BLaER1 treated with 17β-estradiol and CSF1 and Interleukin-3, amounts not matched to agents 10 nM and 100 nM (cell line): ENCODE data around the gene PKNOX2.

Experiments
- H3K27ac ChIP-seq, 11 experiments: shearing (Covaris generic); formaldehyde crosslinking; 2 replicates each; pipeline ENCODE4 v1.8.1; 2022
- H3K27me3 ChIP-seq, 11 experiments: shearing (Covaris generic); formaldehyde crosslinking; 2 replicates each; pipeline ENCODE4 v1.8.1; 2022
- H3K36me3 ChIP-seq, 11 experiments: shearing (Covaris generic); formaldehyde crosslinking; 2 replicates each; pipeline ENCODE4 v1.8.1; 2022
- H3K4me1 ChIP-seq, 10 experiments: shearing (Covaris generic); formaldehyde crosslinking; 2 replicates each; pipeline ENCODE4 v1.8.1; 2022
- H3K4me2 ChIP-seq, 11 experiments: shearing (Covaris generic); formaldehyde crosslinking; 2 replicates each; pipeline ENCODE4 v1.8.1; 2022
- H3K4me3 ChIP-seq, 10 experiments: shearing (Covaris generic); formaldehyde crosslinking; 2 replicates each; pipeline ENCODE4 v1.8.1; 2022
- H3K9ac ChIP-seq, 11 experiments: shearing (Covaris generic); formaldehyde crosslinking; 2 replicates each; pipeline ENCODE4 v1.8.1; 2022
- H3K9me3 ChIP-seq, 11 experiments: shearing (Covaris generic); formaldehyde crosslinking; replicated peaks in 1 of 11; 2 replicates each; pipeline ENCODE4 v1.8.1; 2022
- H4K20me1 ChIP-seq, 11 experiments: shearing (Covaris generic); formaldehyde crosslinking; 2 replicates each; pipeline ENCODE4 v1.8.1; 2022
- Cebpa-rat ChIP-seq, 11 experiments: shearing (Covaris generic); IDR thresholded peaks; 2 replicates each; pipeline ENCODE4 v1.8.1; 2022

The PKNOX2 gene

GRCh38 chr11:125441648-125442410 lies 277.3 kb downstream of the PKNOX2 start:
- Histone ChIP-seq H4K20me1 (peaks cover 0 to 6% (median 0%) of the 10 kb centered on the region in 11 experiments; a peak in 1 of 22 replicates), H3K27ac (no peak overlapping the region), H3K4me1 (peaks cover 0 to 23% (median 0%) of the 10 kb centered on the region in 10 experiments; a peak in 6 of 20 replicates), H3K9me3 (no peaks in the 10 kb centered on the region), H3K9ac (no peak overlapping the region), H3K36me3 (peaks cover 0 to 56% (median 0%) of the 10 kb centered on the region in 11 experiments; a peak in 6 of 22 replicates), H3K27me3 (no peaks in the 10 kb centered on the region), H3K4me2 (no peak overlapping the region), H3K4me3 (no peak overlapping the region)
- TF ChIP-seq Cebpa-rat (IDR thresholded peaks at IDR 0.05), result no peak

GRCh38 chr11:125442946-125443345 lies 278.4 kb downstream of the PKNOX2 start:
- H4K20me1 ChIP-seq, result peaks cover 0 to 6% (median 0%) of the 10 kb centered on the region in 11 experiments; a peak in 1 of 22 replicates
- H3K9ac ChIP-seq, result no peak overlapping the region
- H3K36me3 ChIP-seq, result peaks cover 0 to 62% (median 0%) of the 10 kb centered on the region in 11 experiments; a peak in 6 of 22 replicates
- H3K27ac ChIP-seq, result no peak overlapping the region
- no peak overlapping the region for H3K4me3 ChIP-seq
- no peaks in the 10 kb centered on the region for H3K27me3 ChIP-seq
- H3K9me3 ChIP-seq, result no peaks in the 10 kb centered on the region
- TF ChIP-seq Cebpa-rat (IDR thresholded peaks at IDR 0.05), result no peak
- H3K4me1 ChIP-seq, result peaks cover 0 to 23% (median 0%) of the 10 kb centered on the region in 10 experiments; a peak in 6 of 20 replicates
- H3K4me2 ChIP-seq, result no peak overlapping the region

- H3K4me3 ChIP-seq, result no peak overlapping the region
- TF ChIP-seq Cebpa-rat (IDR thresholded peaks at IDR 0.05), result no peak
- peaks cover 0 to 67% (median 0%) of the 10 kb centered on the region in 11 experiments; a peak in 6 of 22 replicates for H3K36me3 ChIP-seq
- H3K4me1 ChIP-seq, result peaks cover 0 to 32% (median 0%) of the 10 kb centered on the region in 10 experiments; a peak in 6 of 20 replicates
- no peaks in the 10 kb centered on the region for H3K9me3 ChIP-seq
- H4K20me1 ChIP-seq, result peaks cover 0 to 6% (median 0%) of the 10 kb centered on the region in 11 experiments; a peak in 1 of 22 replicates
- H3K27me3 ChIP-seq, result no peaks in the 10 kb centered on the region
- H3K9ac ChIP-seq, result no peak overlapping the region
- no peak overlapping the region for H3K27ac ChIP-seq
- H3K4me2 ChIP-seq, result peak overlapping the region in 3 of 11 experiments; percentile 36 to 47 (median 40); a peak in 6 of 22 replicates
These were observed 279.3 kb downstream of the PKNOX2 start for GRCh38 chr11:125443767-125444311.

- no peaks in the 10 kb centered on the region for H3K27me3 ChIP-seq
- H3K4me3 ChIP-seq, result no peak overlapping the region
- no peak overlapping the region for H3K27ac ChIP-seq
- no peak overlapping the region for H3K4me2 ChIP-seq
- peaks cover 0 to 76% (median 0%) of the 10 kb centered on the region in 11 experiments; a peak in 6 of 22 replicates for H3K36me3 ChIP-seq
- peaks cover 0 to 6% (median 0%) of the 10 kb centered on the region in 11 experiments; a peak in 1 of 22 replicates for H4K20me1 ChIP-seq
- H3K9ac ChIP-seq, result no peak overlapping the region
- H3K4me1 ChIP-seq, result peaks cover 0 to 33% (median 0%) of the 10 kb centered on the region in 10 experiments; a peak in 6 of 20 replicates
- TF ChIP-seq Cebpa-rat (IDR thresholded peaks at IDR 0.05), result no peak
- no peaks in the 10 kb centered on the region for H3K9me3 ChIP-seq
These were observed 281.2 kb downstream of the PKNOX2 start for GRCh38 chr11:125445731-125446130.

GRCh38 chr11:125446279-125446678 lies 281.7 kb downstream of the PKNOX2 start:
- Histone ChIP-seq H4K20me1 (peaks cover 0 to 6% (median 0%) of the 10 kb centered on the region in 11 experiments; a peak in 1 of 22 replicates), H3K27ac (no peak overlapping the region), H3K27me3 (no peaks in the 10 kb centered on the region), H3K9me3 (no peaks in the 10 kb centered on the region), H3K4me1 (peaks cover under 1 to 37% (median 2%) of the 10 kb centered on the region in 10 experiments; a peak in 16 of 20 replicates), H3K4me3 (no peak overlapping the region), H3K9ac (no peak overlapping the region), H3K36me3 (peaks cover 0 to 74% (median 0%) of the 10 kb centered on the region in 11 experiments; a peak in 6 of 22 replicates), H3K4me2 (no peak overlapping the region)
- TF ChIP-seq Cebpa-rat (IDR thresholded peaks at IDR 0.05), result no peak

GRCh38 chr11:125447721-125448120 lies 283.2 kb downstream of the PKNOX2 start:
- H3K9me3 ChIP-seq, result no peaks in the 10 kb centered on the region
- H4K20me1 ChIP-seq, result peaks cover 0 to 6% (median 0%) of the 10 kb centered on the region in 11 experiments; a peak in 1 of 22 replicates
- peaks cover 0 to 74% (median 0%) of the 10 kb centered on the region in 11 experiments; a peak in 6 of 22 replicates for H3K36me3 ChIP-seq
- H3K4me3 ChIP-seq, result no peak overlapping the region
- TF ChIP-seq Cebpa-rat (IDR thresholded peaks at IDR 0.05), result no peak
- no peak overlapping the region for H3K27ac ChIP-seq
- H3K4me1 ChIP-seq, result peaks cover 6 to 51% (median 12%) of the 10 kb centered on the region in 10 experiments; a peak in 18 of 20 replicates
- no peak overlapping the region for H3K4me2 ChIP-seq
- H3K27me3 ChIP-seq, result no peaks in the 10 kb centered on the region
- no peak overlapping the region for H3K9ac ChIP-seq

GRCh38 chr11:125448136-125448535 lies 283.6 kb downstream of the PKNOX2 start:
- H4K20me1 ChIP-seq, result peaks cover 0 to 6% (median 0%) of the 10 kb centered on the region in 11 experiments; a peak in 1 of 22 replicates
- H3K9ac ChIP-seq, result no peak overlapping the region
- no peak overlapping the region for H3K27ac ChIP-seq

GRCh38 chr11:125449565-125449964 lies 285.0 kb downstream of the PKNOX2 start:
- Histone ChIP-seq H3K27ac (no peak overlapping the region), H3K9ac (no peak overlapping the region), H3K27me3 (no peaks in the 10 kb centered on the region), H3K36me3 (peaks cover 0 to 71% (median 0%) of the 10 kb centered on the region in 11 experiments; a peak in 6 of 22 replicates), H4K20me1 (peaks cover 0 to 6% (median 0%) of the 10 kb centered on the region in 11 experiments; a peak in 1 of 22 replicates), H3K9me3 (no peaks in the 10 kb centered on the region), H3K4me1 (peaks cover 6 to 56% (median 11%) of the 10 kb centered on the region in 10 experiments; a peak in 18 of 20 replicates), H3K4me3 (no peak overlapping the region), H3K4me2 (no peak overlapping the region)
- no peak for TF ChIP-seq Cebpa-rat (IDR thresholded peaks at IDR 0.05)

More at GRCh38 chr11:125448136-125448535, 283.6 kb downstream of the PKNOX2 start:
- Histone ChIP-seq H3K9me3 (no peaks in the 10 kb centered on the region), H3K4me3 (no peak overlapping the region), H3K27me3 (no peaks in the 10 kb centered on the region), H3K4me1 (peaks cover 6 to 55% (median 12%) of the 10 kb centered on the region in 10 experiments; a peak in 18 of 20 replicates), H3K4me2 (peak overlapping the region in 2 of 11 experiments; percentile 10 to 22; a peak in 1 of 22 replicates), H3K36me3 (peaks cover 0 to 69% (median 0%) of the 10 kb centered on the region in 11 experiments; a peak in 6 of 22 replicates)
- no peak for TF ChIP-seq Cebpa-rat (IDR thresholded peaks at IDR 0.05)
